Osteoblast (primary cell): Measurements from ENCODE around the gene KCNS1. TPM values are rescaled to one million over a fixed set of nuclear protein-coding genes. Genes with fewer than 3 reads are reported as not detected.
A peak's percentile ranks its signal among the peaks of the same experiment; 100 is the strongest.

Experiments
- DNase-seq: peaks from one replicate; pipeline ENCODE4 v3.0.0; 2011; ENCODE audit warnings: low spot score, mixed read lengths; ENCODE audit not compliant: insufficient read length; ENCODE audit errors: missing footprints
- H2AFZ ChIP-seq: 2 replicates; pipeline ENCODE4 v1.6.0; 2011; ENCODE audit warnings: mild to moderate bottlenecking, low read length
- H3K27ac ChIP-seq: 2 replicates; pipeline ENCODE4 v1.5.1; 2011; ENCODE audit warnings: mild to moderate bottlenecking, low read depth, low read length, moderate library complexity
- H3K27me3 ChIP-seq: 2 replicates; pipeline ENCODE4 v1.6.0; 2012; ENCODE audit warnings: mild to moderate bottlenecking, control low read depth, inconsistent platforms, low read length, moderate library complexity; ENCODE audit not compliant: insufficient read depth
- H3K36me3 ChIP-seq: 2 replicates; pipeline ENCODE4 v1.5.1; 2011; ENCODE audit warnings: mild to moderate bottlenecking, low read length, control low read depth, moderate library complexity; ENCODE audit not compliant: insufficient read depth
- H3K4me1 ChIP-seq: 2 replicates; pipeline ENCODE4 v1.5.1; 2011; ENCODE audit warnings: mild to moderate bottlenecking, low read length, control low read depth, moderate library complexity; ENCODE audit not compliant: insufficient read depth
- H3K4me2 ChIP-seq: 2 replicates; pipeline ENCODE4 v1.6.0; 2011; ENCODE audit warnings: mild to moderate bottlenecking, low read length; ENCODE audit not compliant: insufficient read depth
- H3K4me3 ChIP-seq: fragments of 200-600 bp; sonication (generic); 3 replicates; pipeline ENCODE4 v1.5.1; 2012; ENCODE audit warnings: mild to moderate bottlenecking, low read length, inconsistent platforms; ENCODE audit not compliant: insufficient read depth
- H3K79me2 ChIP-seq: 2 replicates; pipeline ENCODE4 v1.6.0; 2012; ENCODE audit warnings: mild to moderate bottlenecking, low read length, control low read depth, inconsistent platforms; ENCODE audit not compliant: insufficient read depth
- H3K9me3 ChIP-seq: 2 replicates; pipeline ENCODE4 v1.5.1; 2011; ENCODE audit warnings: low read depth, low read length, control low read depth
- H4K20me1 ChIP-seq: 2 replicates; pipeline ENCODE4 v1.6.0; 2012; ENCODE audit warnings: mild to moderate bottlenecking, low read length, control low read depth; ENCODE audit not compliant: insufficient read depth
- total RNA-seq: library from RNA; depleted of rRNA; stranded (reverse); fragments of >200 nt; gene quantifications from 2 replicates; pipeline ENCODE4 v1.2.3, GENCODE V29; 2012
- TF ChIP-seq, protein P1 (sequence below): IDR thresholded peaks from 2 replicates; pipeline ENCODE4 v1.5.1; 2011; ENCODE audit warnings: mild to moderate bottlenecking, low read depth, low read length, moderate library complexity; ENCODE audit errors: extremely low read depth

KCNS1 gene
- total RNA-seq, 1 donor, result 1.1 TPM

DNA sequence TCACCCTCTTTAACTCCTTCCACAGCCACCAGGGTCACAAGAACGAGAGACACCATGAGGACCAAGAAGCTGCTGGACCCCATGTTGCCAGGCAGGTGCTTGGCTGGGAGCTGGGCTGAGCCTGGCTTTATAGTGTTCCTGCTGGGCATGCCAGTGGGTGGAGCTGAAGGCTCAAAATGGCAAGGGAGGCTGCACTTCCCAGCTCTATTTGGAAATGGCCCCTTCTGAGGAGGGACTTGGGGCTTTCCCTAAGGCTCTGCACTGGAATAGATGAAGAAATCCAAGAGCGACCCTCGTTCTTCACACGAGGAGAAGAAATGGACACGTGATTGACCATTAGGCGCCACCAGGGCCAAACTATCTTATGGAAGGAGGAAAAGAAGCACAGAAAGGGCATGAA is 23.4 kb upstream of the KCNS1 start, which contains the start of gene WFDC12:
Gene WFDC12, minus strand, starts transcription at position 101 of the 400 bp plus-strand sequence. Its CDS starts 18 bp downstream, at position 83.
- Histone ChIP-seq H3K36me3 (no peaks in the 10 kb centered on the region), H3K4me2 (no peak within 1 kb of the TSS), H4K20me1 (no peaks in the 10 kb centered on the region), H3K9me3 (no peaks in the 10 kb centered on the region), H3K27me3 (peaks cover 34% of the 10 kb centered on the region), H3K4me3 (no peak within 1 kb of the TSS), H3K27ac (no peak within 1 kb of the TSS), H3K4me1 (no peaks in the 10 kb centered on the region), H2AFZ (no peak within 1 kb of the TSS), H3K79me2 (no peaks in the 10 kb centered on the region)
- DNase-seq, result no peak
- TF ChIP-seq, protein P1, sequence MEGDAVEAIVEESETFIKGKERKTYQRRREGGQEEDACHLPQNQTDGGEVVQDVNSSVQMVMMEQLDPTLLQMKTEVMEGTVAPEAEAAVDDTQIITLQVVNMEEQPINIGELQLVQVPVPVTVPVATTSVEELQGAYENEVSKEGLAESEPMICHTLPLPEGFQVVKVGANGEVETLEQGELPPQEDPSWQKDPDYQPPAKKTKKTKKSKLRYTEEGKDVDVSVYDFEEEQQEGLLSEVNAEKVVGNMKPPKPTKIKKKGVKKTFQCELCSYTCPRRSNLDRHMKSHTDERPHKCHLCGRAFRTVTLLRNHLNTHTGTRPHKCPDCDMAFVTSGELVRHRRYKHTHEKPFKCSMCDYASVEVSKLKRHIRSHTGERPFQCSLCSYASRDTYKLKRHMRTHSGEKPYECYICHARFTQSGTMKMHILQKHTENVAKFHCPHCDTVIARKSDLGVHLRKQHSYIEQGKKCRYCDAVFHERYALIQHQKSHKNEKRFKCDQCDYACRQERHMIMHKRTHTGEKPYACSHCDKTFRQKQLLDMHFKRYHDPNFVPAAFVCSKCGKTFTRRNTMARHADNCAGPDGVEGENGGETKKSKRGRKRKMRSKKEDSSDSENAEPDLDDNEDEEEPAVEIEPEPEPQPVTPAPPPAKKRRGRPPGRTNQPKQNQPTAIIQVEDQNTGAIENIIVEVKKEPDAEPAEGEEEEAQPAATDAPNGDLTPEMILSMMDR, result no peak

DNA sequence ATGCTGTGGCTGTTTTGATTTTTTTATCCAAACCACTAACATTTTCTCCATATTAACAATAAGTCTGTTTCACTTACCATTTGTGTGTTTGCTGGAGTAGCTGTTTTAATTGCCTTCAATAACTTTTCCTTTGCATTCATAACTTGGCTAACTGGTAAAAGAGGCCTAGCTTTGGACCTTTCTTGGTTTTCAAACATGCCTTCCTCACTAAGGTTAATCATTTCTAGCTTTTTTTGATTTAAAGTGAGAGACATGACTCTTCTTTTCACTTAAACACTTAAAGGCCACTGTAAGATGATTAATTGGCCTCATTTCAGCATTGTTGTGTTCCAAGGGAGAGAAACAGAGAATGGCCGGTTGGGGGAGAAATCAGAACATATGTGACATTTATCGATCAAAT is 20.5 kb upstream of the KCNS1 start:
- Histone ChIP-seq H4K20me1 (no peaks in the 10 kb centered on the region), H3K4me1 (no peaks in the 10 kb centered on the region), H3K27me3 (peaks cover 31% of the 10 kb centered on the region), H3K9me3 (no peaks in the 10 kb centered on the region), H2AFZ (no peak overlapping the region), H3K4me2 (no peak overlapping the region), H3K27ac (no peak overlapping the region), H3K4me3 (no peak overlapping the region), H3K36me3 (no peaks in the 10 kb centered on the region), H3K79me2 (no peaks in the 10 kb centered on the region)
- TF ChIP-seq, protein P1, result no peak
- DNase-seq, result no peak

DNA sequence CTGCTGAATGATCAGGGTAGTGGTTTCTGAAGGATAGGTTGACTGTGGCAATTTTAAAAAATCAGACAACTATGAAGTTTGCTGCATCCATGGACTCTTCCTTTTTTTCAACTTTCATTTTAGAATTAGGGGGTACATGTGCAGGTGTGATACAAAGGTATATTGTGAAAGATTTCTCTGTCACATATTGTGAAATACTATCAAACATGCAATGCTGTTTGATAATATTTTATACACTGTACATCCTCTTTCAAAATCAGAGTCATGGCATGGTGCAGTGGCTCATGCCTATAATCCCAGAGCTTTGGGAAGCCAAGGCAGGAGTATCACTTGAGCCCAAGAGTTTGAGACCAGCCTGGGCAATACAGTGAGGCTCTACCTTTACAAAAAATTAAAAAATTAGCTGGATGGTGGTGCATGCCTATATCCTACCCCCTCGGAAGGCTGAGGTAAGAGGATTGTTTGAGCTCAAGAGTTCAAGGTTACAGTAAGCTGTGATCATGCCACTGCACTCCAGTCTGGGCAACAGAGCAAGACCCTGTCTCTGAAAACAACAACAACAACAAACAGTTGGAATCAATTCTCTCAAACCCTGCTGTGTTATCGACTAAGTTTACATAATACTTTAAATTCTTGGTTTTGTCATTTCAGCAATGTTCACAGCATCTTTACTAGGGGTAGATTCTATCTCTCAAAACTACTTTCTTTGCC is 18.8 kb upstream of the KCNS1 start:
- H4K20me1 ChIP-seq, result no peaks in the 10 kb centered on the region
- DNase-seq, result no peak
- TF ChIP-seq, protein P1, result no peak
- no peaks in the 10 kb centered on the region for H3K4me1 ChIP-seq
- no peaks in the 10 kb centered on the region for H3K79me2 ChIP-seq
- no peak overlapping the region for H2AFZ ChIP-seq
- no peak overlapping the region for H3K27ac ChIP-seq
- no peak overlapping the region for H3K4me3 ChIP-seq
- no peak overlapping the region for H3K4me2 ChIP-seq
- H3K9me3 ChIP-seq, result no peaks in the 10 kb centered on the region
- peaks cover 41% of the 10 kb centered on the region for H3K27me3 ChIP-seq
- no peaks in the 10 kb centered on the region for H3K36me3 ChIP-seq

DNA sequence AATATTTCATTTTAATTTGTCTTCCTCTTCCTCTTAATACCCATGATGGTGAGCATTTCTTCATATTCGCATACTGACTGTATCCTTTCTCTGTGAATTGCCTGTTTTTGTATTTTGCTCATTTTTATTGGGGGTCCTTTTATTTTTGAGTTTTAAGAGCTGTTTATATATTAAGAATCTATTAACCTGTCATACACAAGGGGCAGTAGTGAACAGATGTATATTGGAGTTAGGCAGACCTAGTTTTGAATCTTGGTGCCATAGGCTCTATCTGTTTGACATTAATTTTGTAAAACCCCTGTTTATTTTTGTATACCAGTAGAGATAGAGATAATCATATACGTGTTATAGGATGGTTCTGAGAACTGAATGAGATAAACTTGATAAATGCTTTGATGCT is 17.1 kb upstream of the KCNS1 start:
- DNase-seq, result no peak
- no peaks in the 10 kb centered on the region for H4K20me1 ChIP-seq
- H3K4me2 ChIP-seq, result no peak overlapping the region
- no peaks in the 10 kb centered on the region for H3K79me2 ChIP-seq
- no peaks in the 10 kb centered on the region for H3K9me3 ChIP-seq
- no peaks in the 10 kb centered on the region for H3K4me1 ChIP-seq
- TF ChIP-seq, protein P1, result peak; percentile 19
- no peak overlapping the region for H3K27ac ChIP-seq
- no peak overlapping the region for H2AFZ ChIP-seq
- H3K4me3 ChIP-seq, result no peak overlapping the region
- no peaks in the 10 kb centered on the region for H3K36me3 ChIP-seq
- H3K27me3 ChIP-seq, result peaks cover 26% of the 10 kb centered on the region
